MCF 10A (cell line): ENCODE data around the gene CHDH. TPM values are rescaled to one million over a fixed set of nuclear protein-coding genes. Genes with fewer than 3 reads are reported as not detected.

Experiments
- BruUV-seq: library from RNA; stranded (reverse); fragments of 400-500 nt; replicated peaks from 2 replicates; lab custom pipeline; 2021; lab: Mats Ljungman, UMichigan
- CTCF ChIA-PET: fragments of 300-600 bp; sonication (Branson Sonifier 250); formaldehyde crosslinking; extraction: SDS; loops from one replicate; lab custom pipeline; 2021; ENCODE audit warnings: antibody characterized with exemption, inconsistent platforms; lab: Yijun Ruan, JAX
- POLR2A ChIA-PET: fragments of 300-600, 350-650 bp; sonication (Branson Sonifier 250); formaldehyde crosslinking; extraction: SDS; loops from one replicate; lab custom pipeline; 2020; ENCODE audit warnings: antibody characterized with exemption, inconsistent platforms; lab: Yijun Ruan, JAX
- DNase-seq: peaks from one replicate; pipeline ENCODE4 v3.0.0-alpha.2; 2018; ENCODE audit not compliant: unreplicated experiment
- H3K27ac Mint-ChIP-seq: one replicate; pipeline ENCODE4 v1.8.0; 2022; ENCODE audit warnings: mild to moderate bottlenecking, low read depth, mixed read lengths; ENCODE audit not compliant: unreplicated experiment
- H3K27me3 Mint-ChIP-seq: one replicate; pipeline ENCODE4 v1.8.0; 2022; ENCODE audit warnings: mixed read lengths; ENCODE audit not compliant: insufficient read depth, unreplicated experiment
- H3K36me3 Mint-ChIP-seq: one replicate; pipeline ENCODE4 v1.8.0; 2022; ENCODE audit warnings: mild to moderate bottlenecking, moderate library complexity, mixed read lengths; ENCODE audit not compliant: insufficient read depth, unreplicated experiment
- H3K4me1 Mint-ChIP-seq: one replicate; pipeline ENCODE4 v1.8.0; 2022; ENCODE audit warnings: mixed read lengths; ENCODE audit not compliant: insufficient read depth, unreplicated experiment
- H3K4me3 Mint-ChIP-seq: one replicate; pipeline ENCODE4 v1.8.0; 2022; ENCODE audit warnings: mild to moderate bottlenecking, moderate library complexity, mixed read lengths; ENCODE audit not compliant: unreplicated experiment
- H3K9me3 Mint-ChIP-seq: one replicate; pipeline ENCODE4 v1.8.0; 2022; ENCODE audit warnings: mixed read lengths; ENCODE audit not compliant: unreplicated experiment
- CTCF ChIP-seq: fragments of 200-600 bp; IDR thresholded peaks from one replicate; pipeline ENCODE4 v1.8.0; 2022; ENCODE audit warnings: antibody characterized with exemption, mild to moderate bottlenecking; ENCODE audit not compliant: unreplicated experiment
- intact Hi-C: fragments of 100-400 bp; cut with micrococcal nuclease; formaldehyde crosslinking; loops from 2 replicates; pipeline ENCODE4 v1.14.1; 2022
- total RNA-seq: library from RNA; stranded (reverse); gene quantifications from 2 replicates; pipeline ENCODE4 v1.2.3, GENCODE V29; 2022

CHDH gene
- total RNA-seq, 1 experiment from 2014 or later = 0.49 TPM

DNA sequence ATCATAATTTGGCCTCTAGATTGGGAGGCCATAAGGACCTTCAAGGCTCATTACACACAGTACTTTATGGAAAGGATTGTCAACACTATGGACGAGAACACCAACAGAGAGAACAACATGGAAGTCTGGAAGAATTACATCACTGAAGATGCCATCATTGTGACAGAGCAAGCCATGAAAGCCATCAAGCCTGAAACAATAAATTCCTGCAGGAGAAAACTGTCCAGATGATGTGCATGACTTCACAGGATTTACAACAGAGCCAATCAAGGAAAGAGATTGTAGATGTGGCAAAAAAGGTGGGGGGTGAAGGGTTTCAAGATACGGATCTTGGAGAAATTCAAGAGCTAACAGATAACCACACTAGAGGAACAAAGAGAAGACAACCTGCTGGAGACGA, 16.0 kb upstream of the CHDH start:
- Mint-ChIP-seq H3K4me1 (no peaks in the 10 kb centered on the region), H3K27me3 (no peaks in the 10 kb centered on the region), H3K4me3 (no peak overlapping the region), H3K27ac (no peak overlapping the region), H3K9me3 (no peaks in the 10 kb centered on the region), H3K36me3 (peaks cover 28% of the 10 kb centered on the region)
- no peak for DNase-seq
- BruUV-seq = no TSS peak
- POLR2A ChIA-PET = no interaction called here
- intact Hi-C loops = no loop called here
- no peak for TF ChIP-seq CTCF
- CTCF ChIA-PET = interaction anchor here (0.6 kb wide), 1 partner anchor 623 kb away, joined by 3 read pairs; no protein-coding TSS in a partner anchor

- no peak for DNase-seq
- Mint-ChIP-seq H3K4me1 (no peaks in the 10 kb centered on the region), H3K36me3 (peaks cover 20% of the 10 kb centered on the region), H3K27me3 (no peaks in the 10 kb centered on the region), H3K9me3 (no peaks in the 10 kb centered on the region), H3K27ac (no peak overlapping the region), H3K4me3 (no peak overlapping the region)
- TF ChIP-seq CTCF = no peak
- intact Hi-C loops = no loop called here
- no TSS peak for BruUV-seq
- POLR2A ChIA-PET = no interaction called here
- CTCF ChIA-PET = no interaction called here
Observed at GRCh38 chr3:53860196-53860595, 14.0 kb upstream of the CHDH start.

DNA sequence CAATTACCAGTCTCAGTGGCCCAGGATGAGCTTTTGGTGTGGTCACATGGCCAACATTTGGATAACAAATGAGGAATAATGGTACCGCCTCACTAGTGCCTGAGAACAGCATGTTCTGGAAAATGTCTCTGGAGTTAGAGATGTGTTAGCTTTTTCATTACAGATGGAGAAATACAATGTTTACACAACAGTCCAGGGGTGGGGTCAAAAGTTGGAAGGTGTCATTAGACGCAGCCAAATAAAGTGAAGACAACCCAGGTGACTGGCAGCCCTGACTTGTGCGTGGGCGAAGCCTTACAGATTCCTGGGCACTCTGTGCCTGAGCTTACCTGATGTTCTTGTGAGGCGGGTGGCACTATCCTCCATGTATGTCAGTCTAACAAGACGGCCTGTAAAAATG, 13.0 kb upstream of the CHDH start:
- Mint-ChIP-seq H3K9me3 (no peaks in the 10 kb centered on the region), H3K4me1 (no peaks in the 10 kb centered on the region), H3K4me3 (no peak overlapping the region), H3K36me3 (peaks cover 14% of the 10 kb centered on the region), H3K27me3 (no peaks in the 10 kb centered on the region), H3K27ac (no peak overlapping the region)
- ChIA-PET POLR2A (no interaction called here), CTCF (interaction anchor here (0.6 kb wide), 1 partner anchor 31 kb away, joined by 7 read pairs; no protein-coding TSS in a partner anchor)
- TF ChIP-seq CTCF = no peak
- intact Hi-C loops = no loop called here
- DNase-seq = no peak
- no TSS peak for BruUV-seq

DNA sequence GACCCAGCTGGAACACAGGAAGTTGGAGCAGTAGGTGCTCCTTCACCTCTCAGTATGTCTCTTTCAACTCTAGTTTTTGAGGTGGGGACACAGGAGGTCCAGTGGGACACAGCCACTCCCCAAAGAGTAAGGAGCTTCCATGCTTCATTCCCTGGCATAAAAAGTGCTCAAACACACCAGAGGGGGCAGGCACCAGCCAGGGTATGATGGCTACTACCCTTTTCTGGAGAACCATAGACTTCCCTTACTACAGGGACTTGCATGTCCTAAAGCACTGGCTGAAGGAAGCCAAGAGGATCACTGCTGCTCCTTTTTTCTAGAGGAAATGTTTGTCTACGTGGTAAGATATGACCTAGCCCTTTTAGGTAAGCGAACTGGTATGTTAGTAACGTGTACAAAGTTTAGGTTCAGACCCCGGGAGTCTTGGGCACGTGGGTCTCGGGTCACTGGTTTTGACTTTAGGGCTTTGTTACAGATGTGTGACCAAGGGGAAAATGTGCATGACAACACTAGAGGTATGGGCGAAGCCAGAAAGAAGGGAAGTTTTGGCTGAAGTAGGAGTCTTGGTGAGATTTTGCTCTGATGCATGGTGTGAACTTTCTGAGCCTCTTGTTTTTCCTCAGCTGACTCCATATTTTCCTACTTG, 12.0 kb upstream of the CHDH start:
- Mint-ChIP-seq H3K9me3 (no peaks in the 10 kb centered on the region), H3K36me3 (peaks cover 6% of the 10 kb centered on the region), H3K27me3 (no peaks in the 10 kb centered on the region), H3K4me1 (no peaks in the 10 kb centered on the region), H3K4me3 (no peak overlapping the region), H3K27ac (no peak overlapping the region)
- intact Hi-C loops = no loop called here
- POLR2A ChIA-PET = interaction anchor here (0.9 kb wide), 1 partner anchor 34 kb away, joined by 3 read pairs; the partner anchor contains the start of gene SELENOK
- BruUV-seq = no TSS peak
- no peak for TF ChIP-seq CTCF
- DNase-seq = no peak
- CTCF ChIA-PET = no interaction called here
